ENCODE results near the gene CCR4.

DNA sequence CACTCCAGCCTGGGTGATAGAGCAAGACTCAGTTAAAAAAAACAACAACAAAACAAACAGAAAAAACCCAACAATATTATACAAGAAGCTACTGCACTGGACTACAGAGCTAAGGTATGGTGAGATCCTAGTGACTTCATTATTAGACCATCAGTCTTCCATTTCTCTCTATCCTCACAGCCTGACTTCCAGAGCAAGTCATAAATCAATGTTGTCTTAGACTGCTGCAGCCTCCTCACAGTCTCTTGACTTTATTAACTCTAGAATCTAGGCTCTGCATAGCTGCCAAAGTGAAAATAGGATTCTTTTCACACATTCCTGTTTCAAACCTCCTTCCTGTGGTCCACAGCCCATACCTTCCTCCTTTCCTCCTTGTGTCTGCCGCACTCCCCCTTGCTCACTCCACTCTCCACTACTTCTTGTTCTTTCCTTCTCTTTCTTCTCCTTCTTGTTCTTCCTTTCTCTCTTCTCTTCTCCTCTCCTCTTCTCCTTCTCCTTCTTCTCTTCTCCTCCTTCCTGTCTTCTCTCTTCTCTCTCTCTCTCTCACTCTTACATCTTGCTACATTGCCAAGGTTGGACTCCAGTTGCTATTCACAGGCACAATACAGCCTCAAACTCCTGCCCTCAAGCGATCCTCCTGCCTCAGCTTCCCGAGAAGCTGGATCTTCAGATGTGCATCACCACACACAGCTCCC, 49.4 kb downstream of the CCR4 start:
- TF ChIP-seq, protein P1, sequence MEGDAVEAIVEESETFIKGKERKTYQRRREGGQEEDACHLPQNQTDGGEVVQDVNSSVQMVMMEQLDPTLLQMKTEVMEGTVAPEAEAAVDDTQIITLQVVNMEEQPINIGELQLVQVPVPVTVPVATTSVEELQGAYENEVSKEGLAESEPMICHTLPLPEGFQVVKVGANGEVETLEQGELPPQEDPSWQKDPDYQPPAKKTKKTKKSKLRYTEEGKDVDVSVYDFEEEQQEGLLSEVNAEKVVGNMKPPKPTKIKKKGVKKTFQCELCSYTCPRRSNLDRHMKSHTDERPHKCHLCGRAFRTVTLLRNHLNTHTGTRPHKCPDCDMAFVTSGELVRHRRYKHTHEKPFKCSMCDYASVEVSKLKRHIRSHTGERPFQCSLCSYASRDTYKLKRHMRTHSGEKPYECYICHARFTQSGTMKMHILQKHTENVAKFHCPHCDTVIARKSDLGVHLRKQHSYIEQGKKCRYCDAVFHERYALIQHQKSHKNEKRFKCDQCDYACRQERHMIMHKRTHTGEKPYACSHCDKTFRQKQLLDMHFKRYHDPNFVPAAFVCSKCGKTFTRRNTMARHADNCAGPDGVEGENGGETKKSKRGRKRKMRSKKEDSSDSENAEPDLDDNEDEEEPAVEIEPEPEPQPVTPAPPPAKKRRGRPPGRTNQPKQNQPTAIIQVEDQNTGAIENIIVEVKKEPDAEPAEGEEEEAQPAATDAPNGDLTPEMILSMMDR (IDR thresholded peaks at IDR 0.05) = no peak
- no peak for TF ChIP-seq EP300 (IDR thresholded peaks at IDR 0.05)

Data from sigmoid colon (tissue), 4 donors.